HCT116 (cell line): ENCODE data around the gene GPR37L1. TPM values are rescaled to one million over a fixed set of nuclear protein-coding genes. Genes with fewer than 3 reads are reported as not detected.

Experiments
- ATAC-seq: fragments of 200-7000 bp; cut with Tn5 transposase; 2 replicates; pipeline ENCODE4 v1.9.1; 2020; ENCODE audit warnings: mild to moderate bottlenecking, moderate library complexity
- BruUV-seq: library from RNA; stranded (reverse); fragments of 400-500 nt; replicated peaks from 2 replicates; lab custom pipeline; 2021; lab: Mats Ljungman, UMichigan
- CTCF ChIA-PET: fragments of 300-600 bp; sonication (Branson Sonifier 250); formaldehyde crosslinking; loops from one replicate; lab custom pipeline; 2021; ENCODE audit warnings: antibody characterized with exemption; lab: Charles Lee
- POLR2A ChIA-PET: fragments of 300-600, 350-600 bp; sonication (Branson Sonifier 250); formaldehyde crosslinking; loops from one replicate; lab custom pipeline; 2021; ENCODE audit warnings: antibody characterized with exemption; lab: Charles Lee
- RAD21 ChIA-PET, 2 experiments: fragments of 300-600 bp; sonication (Branson Sonifier 250); formaldehyde crosslinking; loops; one replicate each; lab custom pipeline; 2023; ENCODE audit warnings: low total read pairs in 2 of 2; ENCODE audit not compliant: uncharacterized antibody in 2 of 2, unreplicated experiment in 2 of 2, low non-redundant PET in 1 of 2; lab: Charles Lee
- DNase-seq: peaks from one replicate; pipeline ENCODE4 v3.0.0-alpha.2; 2010; ENCODE audit warnings: low read depth, low spot score
- H2AFZ ChIP-seq: fragments of 200-600 bp; shearing (Covaris generic), sonication (generic); 2 replicates; pipeline ENCODE4 v1.6.1; 2017; ENCODE audit warnings: low read depth, mixed run types, mixed read lengths, antibody characterized with exemption, low read length; ENCODE audit not compliant: poor library complexity, severe bottlenecking
- H3K27ac ChIP-seq: 2 replicates; pipeline ENCODE4 v1.5.1; 2012; ENCODE audit warnings: low read depth, low read length
- H3K27me3 ChIP-seq: fragments of 200-600 bp; sonication (generic); 2 replicates; pipeline ENCODE4 v1.6.1; 2016; ENCODE audit warnings: mixed run types, low read length, mixed read lengths; ENCODE audit not compliant: insufficient read depth
- H3K36me3 ChIP-seq, 2 experiments: fragments of 200-500 bp in 1 of 2; fragments of 200-600 bp in 1 of 2; sonication (Bioruptor generic) in 1 of 2; sonication (generic) in 1 of 2; 2 replicates each; pipeline versions ENCODE4 v1.5.1 to v1.6.1; 2014 to 2016; ENCODE audit warnings: low read length in 2 of 2, inconsistent platforms in 1 of 2, mixed read lengths in 1 of 2, mixed run types in 1 of 2; ENCODE audit not compliant: insufficient read depth in 2 of 2, control insufficient read depth in 1 of 2
- H3K4me1 ChIP-seq, 2 experiments: fragments of 200-600 bp in 1 of 2; sonication (generic) in 1 of 2; 2 replicates each; pipeline versions ENCODE4 v1.5.1 to v1.6.1; 2012 to 2017; ENCODE audit warnings: low read length in 2 of 2, inconsistent platforms in 1 of 2, mild to moderate bottlenecking in 1 of 2, mixed read lengths in 1 of 2, mixed run types in 1 of 2, moderate library complexity in 1 of 2; ENCODE audit not compliant: insufficient read depth in 2 of 2, control insufficient read depth in 1 of 2
- H3K4me2 ChIP-seq: fragments of 200-600 bp; sonication (generic); 2 replicates; pipeline ENCODE4 v1.6.1; 2017; ENCODE audit warnings: mixed run types, low read length, mixed read lengths
- H3K4me3 ChIP-seq, 2 experiments: fragments of 200-600 bp in 1 of 2; sonication (generic) in 1 of 2; replicated peaks in 1 of 2; 2 replicates each; pipeline ENCODE4 v1.5.1; 2011 to 2016; ENCODE audit warnings: low read length in 2 of 2, control low read depth in 1 of 2, low read depth in 1 of 2, mild to moderate bottlenecking in 1 of 2, mixed read lengths in 1 of 2, mixed run types in 1 of 2
- H3K79me2 ChIP-seq: fragments of 200-600 bp; sonication (generic); 2 replicates; pipeline ENCODE4 v1.6.1; 2017; ENCODE audit warnings: mild to moderate bottlenecking, mixed run types, low read length, moderate library complexity, mixed read lengths; ENCODE audit not compliant: insufficient read depth
- H3K9ac ChIP-seq: fragments of 200-600 bp; sonication (generic); 2 replicates; pipeline ENCODE4 v1.6.1; 2016; ENCODE audit warnings: low read length, mixed read lengths
- H3K9me2 ChIP-seq: fragments of 200-600 bp; sonication (generic), shearing (Covaris generic); 2 replicates; pipeline ENCODE4 v1.6.1; 2017; ENCODE audit warnings: mixed run types, mild to moderate bottlenecking, moderate library complexity; ENCODE audit not compliant: insufficient read depth
- H3K9me3 ChIP-seq, 2 experiments: fragments of 200-500 bp in 1 of 2; fragments of 200-600 bp in 1 of 2; sonication (Bioruptor generic) in 1 of 2; sonication (generic) in 1 of 2; 2 replicates each; pipeline ENCODE4 v1.6.1; 2014 to 2017; ENCODE audit warnings: low read length in 2 of 2, mixed read lengths in 2 of 2, inconsistent platforms in 1 of 2, low read depth in 1 of 2, mild to moderate bottlenecking in 1 of 2, mixed run types in 1 of 2, moderate library complexity in 1 of 2; ENCODE audit not compliant: control insufficient read depth in 1 of 2, insufficient read depth in 1 of 2
- H4K20me1 ChIP-seq: fragments of 200-600 bp; sonication (generic), shearing (Covaris generic); 2 replicates; pipeline ENCODE4 v1.6.1; 2017; ENCODE audit warnings: mixed run types, mild to moderate bottlenecking, moderate library complexity; ENCODE audit not compliant: insufficient read depth
- CTCF ChIP-seq, 3 experiments: fragments of 200-600 bp in 1 of 3; sonication (generic) in 1 of 3; IDR thresholded peaks in 2 of 3; conservative IDR thresholded peaks in 1 of 3; 2 replicates each; pipeline ENCODE4 v1.5.1; 2012 to 2017; ENCODE audit warnings: low read depth in 2 of 3, low read length in 2 of 3, antibody characterized with exemption in 1 of 3, borderline replicate concordance in 1 of 3, control low read depth in 1 of 3, mild to moderate bottlenecking in 1 of 3, mixed read lengths in 1 of 3, mixed run types in 1 of 3, moderate library complexity in 1 of 3; ENCODE audit not compliant: insufficient read depth in 1 of 3
- EGR1 ChIP-seq: IDR thresholded peaks from 2 replicates; pipeline ENCODE4 v1.6.1; 2012; ENCODE audit warnings: low read depth
- EZH2 ChIP-seq: fragments of 200-600 bp; sonication (generic); IDR thresholded peaks from 2 replicates; pipeline ENCODE4 v1.6.1; 2017; ENCODE audit warnings: antibody characterized with exemption, mixed run types
- EZH2phosphoT487 ChIP-seq: fragments of 200-600 bp; IDR thresholded peaks from 2 replicates; pipeline ENCODE4 v1.6.1; 2018; ENCODE audit warnings: antibody characterized with exemption, borderline replicate concordance
- JUND ChIP-seq: IDR thresholded peaks from 2 replicates; pipeline ENCODE4 v1.6.1; 2012
- POLR2AphosphoS5 ChIP-seq: IDR thresholded peaks from 2 replicates; pipeline ENCODE4 v1.6.1; 2011; ENCODE audit warnings: mild to moderate bottlenecking, low read depth, low read length, moderate library complexity
- RAD21 ChIP-seq: IDR thresholded peaks from 2 replicates; pipeline ENCODE4 v1.6.1; 2012; ENCODE audit warnings: low read depth, mild to moderate bottlenecking
- SIN3A ChIP-seq: IDR thresholded peaks from 2 replicates; pipeline ENCODE4 v1.6.1; 2012; ENCODE audit warnings: low read depth
- SP1 ChIP-seq: IDR thresholded peaks from 2 replicates; pipeline ENCODE4 v1.6.1; 2012; ENCODE audit warnings: low read depth
- ZFX ChIP-seq: fragments of 450-650 bp; IDR thresholded peaks from 2 replicates; pipeline ENCODE4 v1.6.1; 2017
- intact Hi-C: fragments of 100-400 bp; cut with micrococcal nuclease; formaldehyde crosslinking; loops from 2 replicates; pipeline ENCODE4 v1.10.0; 2022
- total RNA-seq: library from RNA; stranded (reverse); gene quantifications from one replicate; pipeline ENCODE4 v1.2.1, GENCODE V29; 2021; ENCODE audit not compliant: unreplicated experiment
- TF ChIP-seq, protein P1 (sequence below): IDR thresholded peaks from 2 replicates; pipeline ENCODE4 v1.6.1; 2012
- TF ChIP-seq, protein P2 (sequence below): IDR thresholded peaks from 2 replicates; pipeline ENCODE4 v1.6.1; 2011; ENCODE audit warnings: mild to moderate bottlenecking, low read length, moderate library complexity; ENCODE audit not compliant: insufficient replicate concordance; ENCODE audit errors: extremely low read depth

GPR37L1 gene
- total RNA-seq, 1 experiment from 2014 or later, result 0.10 TPM

DNA sequence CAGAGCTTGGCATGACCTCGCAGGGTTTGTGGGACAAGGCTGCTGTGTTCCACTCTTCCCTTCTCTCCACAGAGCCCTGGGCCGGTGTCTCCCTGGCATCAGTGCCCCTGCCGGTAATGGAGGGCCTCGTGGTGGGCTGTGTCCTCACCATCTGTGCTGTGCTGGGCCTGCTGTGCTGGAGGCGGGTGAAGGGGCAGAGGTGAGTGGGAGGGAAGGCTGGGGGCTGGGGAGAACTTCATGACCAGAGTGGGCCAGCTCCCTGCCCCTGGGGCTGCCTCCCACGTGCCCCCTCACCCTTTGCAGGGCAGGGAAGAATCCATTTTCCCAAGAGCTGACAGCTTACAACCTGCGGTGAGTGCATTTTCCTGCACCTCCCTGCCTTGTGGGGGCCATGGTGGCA lies 58.9 kb downstream of the GPR37L1 start:
- ATAC-seq, result no peak
- Histone ChIP-seq H3K9ac (no peak overlapping the region), H3K27me3 (no peaks in the 10 kb centered on the region), H3K36me3 (no peaks in the 10 kb centered on the region), H2AFZ (no peak overlapping the region), H3K9me3 (no peaks in the 10 kb centered on the region), H3K4me3 (no peak overlapping the region), H3K4me1 (peaks cover 0 to 11% of the 10 kb centered on the region in 2 experiments; a peak in 3 of 4 replicates), H3K4me2 (no peak overlapping the region), H3K79me2 (no peaks in the 10 kb centered on the region), H3K27ac (no peak overlapping the region), H4K20me1 (no peaks in the 10 kb centered on the region), H3K9me2 (no peaks in the 10 kb centered on the region)
- ChIA-PET POLR2A (no interaction called here), RAD21 (no interaction called here), CTCF (interaction anchor here (2.6 kb wide), 1 partner anchor 8 kb away, joined by 13 read pairs; no protein-coding TSS in a partner anchor)
- no peak for DNase-seq
- intact Hi-C loops, result loop anchor here (10.0 kb wide), 1 partner anchor 443 kb away; no protein-coding TSS in a partner anchor
- BruUV-seq, result no TSS peak
- TF ChIP-seq EGR1 (no peak), RAD21 (no peak), JUND (no peak), POLR2AphosphoS5 (no peak)
- TF ChIP-seq, protein P1, sequence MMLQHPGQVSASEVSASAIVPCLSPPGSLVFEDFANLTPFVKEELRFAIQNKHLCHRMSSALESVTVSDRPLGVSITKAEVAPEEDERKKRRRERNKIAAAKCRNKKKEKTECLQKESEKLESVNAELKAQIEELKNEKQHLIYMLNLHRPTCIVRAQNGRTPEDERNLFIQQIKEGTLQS, result no peak
- TF ChIP-seq, all 23 proteins: peak for 0

- Histone ChIP-seq H3K9ac (no peak overlapping the region), H3K79me2 (no peaks in the 10 kb centered on the region), H3K4me2 (no peak overlapping the region), H3K9me2 (no peaks in the 10 kb centered on the region), H3K4me1 (peaks cover 0 to 11% of the 10 kb centered on the region in 2 experiments; a peak in 3 of 4 replicates), H4K20me1 (no peaks in the 10 kb centered on the region), H2AFZ (no peak overlapping the region), H3K4me3 (no peak overlapping the region), H3K27ac (no peak overlapping the region), H3K9me3 (no peaks in the 10 kb centered on the region), H3K36me3 (no peaks in the 10 kb centered on the region), H3K27me3 (no peaks in the 10 kb centered on the region)
- DNase-seq (no peak), ATAC-seq (no peak)
- no TSS peak for BruUV-seq
- TF ChIP-seq, protein P2, sequence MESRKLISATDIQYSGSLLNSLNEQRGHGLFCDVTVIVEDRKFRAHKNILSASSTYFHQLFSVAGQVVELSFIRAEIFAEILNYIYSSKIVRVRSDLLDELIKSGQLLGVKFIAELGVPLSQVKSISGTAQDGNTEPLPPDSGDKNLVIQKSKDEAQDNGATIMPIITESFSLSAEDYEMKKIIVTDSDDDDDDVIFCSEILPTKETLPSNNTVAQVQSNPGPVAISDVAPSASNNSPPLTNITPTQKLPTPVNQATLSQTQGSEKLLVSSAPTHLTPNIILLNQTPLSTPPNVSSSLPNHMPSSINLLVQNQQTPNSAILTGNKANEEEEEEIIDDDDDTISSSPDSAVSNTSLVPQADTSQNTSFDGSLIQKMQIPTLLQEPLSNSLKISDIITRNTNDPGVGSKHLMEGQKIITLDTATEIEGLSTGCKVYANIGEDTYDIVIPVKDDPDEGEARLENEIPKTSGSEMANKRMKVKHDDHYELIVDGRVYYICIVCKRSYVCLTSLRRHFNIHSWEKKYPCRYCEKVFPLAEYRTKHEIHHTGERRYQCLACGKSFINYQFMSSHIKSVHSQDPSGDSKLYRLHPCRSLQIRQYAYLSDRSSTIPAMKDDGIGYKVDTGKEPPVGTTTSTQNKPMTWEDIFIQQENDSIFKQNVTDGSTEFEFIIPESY, result no peak
- TF ChIP-seq SIN3A (no peak), EZH2phosphoT487 (no peak), EZH2 (no peak), POLR2AphosphoS5 (no peak), CTCF (IDR thresholded peaks at IDR 0.05 in 2 of 3, conservative IDR thresholded peaks at IDR 0.05 in 1 of 3; ENCODE audit: borderline replicate concordance in 1 of 3, insufficient read depth in 1 of 3, low read depth in 2 of 3, low read length in 2 of 3) (no peak), EGR1 (no peak), ZFX (no peak), RAD21 (no peak), SP1 (no peak)
- TF ChIP-seq, protein P1, result no peak
- ChIA-PET CTCF (interaction anchor here (0.8 to 1.6 kb wide), 3 partner anchors 27 to 162 kb away, joined by 3 to 5 read pairs (median 3); no protein-coding TSS in a partner anchor), POLR2A (no interaction called here), RAD21 (no interaction called here)
- intact Hi-C loops, result loop anchor here (10.0 kb wide), 1 partner anchor 443 kb away; no protein-coding TSS in a partner anchor
Observed at GRCh38 chr1:202182040-202182877, 59.5 kb downstream of the GPR37L1 start.
